Heart right ventricle (tissue), 16 donors: ENCODE results near the gene B4GALT2. TPM values are rescaled to one million over a fixed set of nuclear protein-coding genes. Genes with fewer than 3 reads are reported as not detected.
A peak's percentile ranks its signal among the peaks of the same experiment; 100 is the strongest.

Source experiments
- ATAC-seq, 8 donors: fragments of 200-7000 bp; cut with Tn5 transposase; one replicate each; pipeline ENCODE4 v1.9.1; 2020; ENCODE audit warnings: mild to moderate bottlenecking in 8 of 8, moderate library complexity in 8 of 8, moderate number of reproducible peaks in 1 of 8
- DNase-seq, 2 donors: peaks; one replicate each; pipeline ENCODE4 v3.0.0-alpha.2; 2020
- H3K27ac ChIP-seq, 10 donors: fragments of 200-600 bp; sonication (generic) in 2 of 10; one replicate each; pipeline versions ENCODE4 v1.5.0 to v1.8.0; 2020 to 2022; ENCODE audit warnings: mild to moderate bottlenecking in 3 of 10
- H3K27me3 ChIP-seq, 7 donors: fragments of 200-600 bp; one replicate each; pipeline ENCODE4 v1.8.0; 2021 to 2022; ENCODE audit warnings: mild to moderate bottlenecking in 2 of 7
- H3K36me3 ChIP-seq, 9 donors: fragments of 200-600 bp; sonication (generic) in 1 of 9; one replicate each; pipeline versions ENCODE4 v1.5.0 to v1.8.0; 2020 to 2022; ENCODE audit warnings: mild to moderate bottlenecking in 2 of 9
- H3K4me1 ChIP-seq, 9 donors: fragments of 200-600 bp; sonication (generic) in 1 of 9; one replicate each; pipeline versions ENCODE4 v1.5.0 to v1.8.0; 2020 to 2022; ENCODE audit warnings: mild to moderate bottlenecking in 4 of 9
- H3K4me3 ChIP-seq, 10 donors: fragments of 200-600 bp; sonication (generic) in 2 of 10; one replicate each; pipeline versions ENCODE4 v1.5.0 to v1.8.0; 2020 to 2022; ENCODE audit warnings: mild to moderate bottlenecking in 7 of 10, moderate library complexity in 2 of 10
- H3K9me3 ChIP-seq, 11 donors: fragments of 200-600 bp in 10 of 11; sonication (generic) in 2 of 11; one replicate each; pipeline versions ENCODE4 v1.5.0 to v1.8.0; 2013 to 2022; ENCODE audit warnings: mild to moderate bottlenecking in 2 of 11, control low read depth in 1 of 11, moderate library complexity in 1 of 11
- WGBS, 2 donors: extraction: QIAGEN DNeasy Blood & Tissue Kit; methylation state at CpG; one replicate each; pipeline ENCODE4 v1.1.7; 2013; ENCODE audit warnings: inconsistent platforms in 1 of 2; 5-methylcytosine and 5-hydroxymethylcytosine counted together
- intact Hi-C, 10 donors: fragments of 100-400 bp; cut with DNase I; formaldehyde crosslinking; loops; one replicate each; pipeline versions ENCODE4 v1.11.1 to v1.14.2; 2022
- polyA plus RNA-seq, 2 donors: library from polyadenylated mRNA; stranded (reverse); fragments of 200-250 nt; gene quantifications; one replicate each; pipeline ENCODE4 v1.2.3, GENCODE V29; 2013
- total RNA-seq, 10 donors: library from RNA; stranded (reverse); fragmentation: NEBNext Ultra II Directional in 3 of 10; extraction: Animal tissue kit (Norgen Biotek cat#: 25700) in 3 of 10; gene quantifications; one replicate each; pipeline versions ENCODE4 v1.2.1 to v1.2.4, GENCODE V29; 2021 to 2023
- TF ChIP-seq, protein P1 (sequence below), 9 donors: fragments of 200-600 bp; sonication (generic) in 2 of 9; IDR thresholded peaks; one replicate each; pipeline versions ENCODE4 v1.5.0 to v1.8.0; 2021 to 2022; ENCODE audit warnings: antibody characterized with exemption in 9 of 9, mild to moderate bottlenecking in 5 of 9, moderate library complexity in 1 of 9
- donor health status: Arrhythmogenic right ventricular cardiomyopathy.
- donor health status: ischemic (EF 13 %, LVEDD 7.1; RV severe dilation, severe dysfunction).
- donor health status: healthy with polysubstance abuse.
- donor health status: DM: no; HTN: yes; CAD: no.
- donor health status: DM: no; HTN: no; CAD: no.
- donor health status: ischemic (EF 25% LVEDD 6.9; RV normal size, moderate dysfunction).
- donor health status: ischemic (EF 25% LVEDD 5.7; RV mildly dilated, moderate dysfunction).
- donor health status: healthy.
- donor health status: DM: yes; HTN: yes; CAD: no.
- donor health status: Ischemic cardiomyopathy.
- donor health status: ischemic (EF 35%, LVEDD 5.7; RV mildly dilated, moderate dysfunction).
- donor health status: nonischemic (EF 11% LVEDD 7.7; RV severe dilation, severe dysfunction).
- donor health status: DM: yes; HTN: yes; CAD: no.
- donor health status: PGD.
- donor health status: ischemic (EF 29% LVEDD 5.4; RV normal size, mild dysfunction).
- donor health status: nonischemic (EF 23%, LVEDD 6.1; RV moderate dilation, normal function).

Gene B4GALT2
- total and polyA plus RNA-seq, 12 donors, result 25.4 to 50.8 (median 38.6) TPM

DNA sequence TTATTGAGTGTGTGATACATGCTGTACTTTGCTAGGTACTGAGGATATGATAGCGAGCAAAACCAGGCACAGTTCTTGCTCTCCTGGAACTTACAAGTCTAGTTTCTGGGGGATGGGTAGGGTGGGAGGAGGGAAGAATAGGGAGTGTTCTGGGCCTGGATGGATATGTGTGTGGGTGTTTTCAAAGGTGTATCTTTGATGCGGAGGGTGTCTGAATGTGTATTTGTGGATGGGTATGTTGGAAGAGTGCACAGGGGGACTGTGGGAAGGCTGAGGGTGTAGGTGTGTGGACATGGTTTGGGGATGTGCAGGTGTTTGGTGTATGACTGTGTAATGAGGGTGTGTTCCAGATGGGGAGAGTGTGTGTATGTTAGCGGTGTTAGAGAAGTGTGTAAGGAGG is 13.7 kb upstream of the B4GALT2 start:
- intact Hi-C loops, result no loop called here
- DNase-seq (no peak), ATAC-seq (no peak)
- WGBS, 2 donors, result 85 to 92% methylated on average over 3 of the region's 3 CpGs
- H3K4me1 ChIP-seq, result peaks cover under 1 to 19% (median 3%) of the 10 kb centered on the region in 9 donors
- H3K27ac ChIP-seq, result no peak overlapping the region
- TF ChIP-seq, protein P1, sequence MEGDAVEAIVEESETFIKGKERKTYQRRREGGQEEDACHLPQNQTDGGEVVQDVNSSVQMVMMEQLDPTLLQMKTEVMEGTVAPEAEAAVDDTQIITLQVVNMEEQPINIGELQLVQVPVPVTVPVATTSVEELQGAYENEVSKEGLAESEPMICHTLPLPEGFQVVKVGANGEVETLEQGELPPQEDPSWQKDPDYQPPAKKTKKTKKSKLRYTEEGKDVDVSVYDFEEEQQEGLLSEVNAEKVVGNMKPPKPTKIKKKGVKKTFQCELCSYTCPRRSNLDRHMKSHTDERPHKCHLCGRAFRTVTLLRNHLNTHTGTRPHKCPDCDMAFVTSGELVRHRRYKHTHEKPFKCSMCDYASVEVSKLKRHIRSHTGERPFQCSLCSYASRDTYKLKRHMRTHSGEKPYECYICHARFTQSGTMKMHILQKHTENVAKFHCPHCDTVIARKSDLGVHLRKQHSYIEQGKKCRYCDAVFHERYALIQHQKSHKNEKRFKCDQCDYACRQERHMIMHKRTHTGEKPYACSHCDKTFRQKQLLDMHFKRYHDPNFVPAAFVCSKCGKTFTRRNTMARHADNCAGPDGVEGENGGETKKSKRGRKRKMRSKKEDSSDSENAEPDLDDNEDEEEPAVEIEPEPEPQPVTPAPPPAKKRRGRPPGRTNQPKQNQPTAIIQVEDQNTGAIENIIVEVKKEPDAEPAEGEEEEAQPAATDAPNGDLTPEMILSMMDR (IDR thresholded peaks at IDR 0.05), result no peak
- H3K36me3 ChIP-seq, result peaks cover 0 to 71% (median 25%) of the 10 kb centered on the region in 9 donors
- no peak overlapping the region for H3K4me3 ChIP-seq
- H3K9me3 ChIP-seq, result no peaks in the 10 kb centered on the region
- H3K27me3 ChIP-seq, result no peaks in the 10 kb centered on the region

DNA sequence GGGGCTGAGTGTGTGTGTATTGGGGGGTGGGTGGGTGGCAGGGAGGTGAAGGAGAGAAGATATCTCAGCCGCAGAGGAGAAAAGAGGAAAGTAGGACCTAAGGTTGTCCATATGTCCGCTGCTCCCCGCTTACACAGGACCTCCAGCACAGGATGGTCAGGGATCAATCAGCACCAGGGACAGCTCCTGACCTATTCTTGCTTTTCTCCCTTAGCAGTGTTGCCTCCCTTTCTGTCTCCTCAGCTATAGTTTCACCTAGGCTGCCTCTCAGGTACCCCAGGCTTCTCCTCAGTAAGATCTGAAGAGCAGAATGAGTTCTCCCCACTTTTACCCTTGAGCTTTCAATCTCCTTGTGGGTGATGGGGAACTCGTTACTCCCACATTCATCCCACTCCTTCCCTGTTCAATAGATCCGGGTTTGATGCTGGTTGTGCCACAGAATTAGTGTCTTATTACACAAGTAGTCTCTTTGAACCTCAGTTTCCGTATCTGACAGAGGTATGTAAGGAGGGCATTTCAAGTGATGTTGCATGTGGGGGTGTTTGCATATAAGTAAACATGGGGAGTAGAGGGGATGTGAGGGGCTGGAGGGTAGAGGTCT is 10.6 kb upstream of the B4GALT2 start:
- H3K36me3 ChIP-seq, result peaks cover 0 to 65% (median 14%) of the 10 kb centered on the region in 9 donors
- intact Hi-C loops, result loop anchor here in 1 of 10 donors (2.0 kb wide), 1 partner anchor 22 kb away; the partner anchor contains the start of gene IPO13
- ATAC-seq (no peak), DNase-seq (no peak)
- TF ChIP-seq, protein P1 (IDR thresholded peaks at IDR 0.05), result no peak
- H3K4me3 ChIP-seq, result no peak overlapping the region
- WGBS, 2 donors, result 68 to 83% methylated on average over 6 of the region's 6 CpGs
- H3K4me1 ChIP-seq, result peaks cover 4 to 18% (median 13%) of the 10 kb centered on the region in 9 donors
- H3K27ac ChIP-seq, result no peak overlapping the region
- no peaks in the 10 kb centered on the region for H3K27me3 ChIP-seq
- H3K9me3 ChIP-seq, result no peaks in the 10 kb centered on the region

DNA sequence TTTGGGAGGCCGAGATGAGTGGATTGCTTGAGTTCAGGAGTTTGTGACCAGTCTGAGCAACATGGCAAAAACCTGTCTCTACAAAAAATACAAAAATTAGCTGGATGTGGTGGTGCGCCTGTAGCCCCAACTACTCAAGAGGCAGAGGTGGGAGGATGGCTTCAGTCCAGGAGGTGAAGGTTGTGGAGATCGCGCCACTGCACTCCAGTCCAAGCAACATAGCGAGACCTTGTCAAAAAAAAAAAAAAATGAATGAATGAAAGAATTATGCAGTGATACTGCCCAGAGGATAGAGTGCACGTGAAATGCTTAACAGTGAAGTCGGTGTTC is 9.6 kb upstream of the B4GALT2 start:
- Histone ChIP-seq H3K9me3 (no peaks in the 10 kb centered on the region), H3K4me3 (peak overlapping the region in 8 of 10 donors; percentile 59 to 95 (median 93)), H3K36me3 (peaks cover 0 to 56% (median 8%) of the 10 kb centered on the region in 9 donors), H3K4me1 (peaks cover 4 to 26% (median 18%) of the 10 kb centered on the region in 9 donors), H3K27ac (no peak overlapping the region), H3K27me3 (no peaks in the 10 kb centered on the region)
- DNase-seq, result no peak
- intact Hi-C loops, result loop anchor here in 1 of 10 donors (2.0 kb wide), 1 partner anchor 23 kb away; the partner anchor contains the start of gene IPO13
- TF ChIP-seq, protein P1 (IDR thresholded peaks at IDR 0.05), result peak in 1 of 9 donors; percentile 15
- ATAC-seq, result no peak
- 53 to 55% methylated on average over 7 of the region's 7 CpGs for WGBS, 2 donors

DNA sequence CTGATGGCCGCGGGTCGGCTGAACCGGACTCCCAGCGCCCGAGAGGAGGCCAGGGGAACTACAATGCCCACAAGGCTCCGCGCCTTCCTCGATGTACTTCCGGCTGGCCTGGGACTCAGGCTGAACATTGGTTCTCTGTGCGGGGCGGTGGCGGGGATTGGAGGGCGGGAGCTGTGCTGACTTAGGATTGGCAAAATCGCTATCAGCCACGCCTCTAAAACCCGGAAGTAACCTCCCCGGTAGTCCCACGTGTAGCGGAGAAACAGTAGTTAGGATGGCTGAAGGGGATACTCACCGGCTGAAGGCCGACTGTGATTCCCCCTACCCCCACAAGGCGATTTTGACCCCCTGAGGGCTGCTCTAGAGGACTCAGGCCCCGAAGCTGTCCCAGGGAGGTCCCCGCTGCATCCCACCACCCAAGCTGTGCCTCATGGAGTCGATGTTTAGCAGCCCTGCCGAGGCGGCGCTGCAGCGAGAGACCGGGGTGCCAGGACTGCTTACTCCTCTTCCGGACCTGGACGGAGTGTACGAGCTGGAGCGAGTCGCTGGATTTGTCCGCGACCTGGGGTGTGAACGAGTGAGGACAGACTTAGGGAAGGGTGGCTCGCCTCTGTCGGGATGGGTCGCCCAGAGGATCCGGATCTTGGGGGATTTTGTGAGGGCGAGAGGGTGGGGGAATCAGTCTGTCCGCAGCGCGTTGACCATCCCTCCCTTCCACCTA is 9.1 kb upstream of the B4GALT2 start, which contains the start of gene DPH2:
TSS of gene DPH2 (plus strand) at position 265 of the 721 bp plus-strand sequence. CDS start at position 431, 166 bp downstream.
- peak; percentile 88 to 95 (median 94) for ATAC-seq
- peak; percentile 96 to 98 for DNase-seq
- H3K4me3 ChIP-seq, result peak within 1 kb of the TSS; percentile 59 to 95 (median 91)
- no peaks in the 10 kb centered on the region for H3K27me3 ChIP-seq
- H3K4me1 ChIP-seq, result peaks cover 4 to 26% (median 18%) of the 10 kb centered on the region in 9 donors
- peaks cover 0 to 51% (median 6%) of the 10 kb centered on the region in 9 donors for H3K36me3 ChIP-seq
- H3K27ac ChIP-seq, result peak within 1 kb of the TSS in 8 of 10 donors; percentile 12 to 65 (median 47)
- TF ChIP-seq, protein P1 (IDR thresholded peaks at IDR 0.05), result no peak
- intact Hi-C loops, result loop anchor here in 1 of 10 donors (2.0 kb wide), 1 partner anchor 23 kb away; the partner anchor contains the start of gene IPO13
- 1% methylated on average over 47 of the region's 47 CpGs for WGBS, 2 donors
- H3K9me3 ChIP-seq, result no peaks in the 10 kb centered on the region
